HG02852 (cell line): Measurements from ENCODE around the gene NEK7.
A peak's percentile ranks its signal among the peaks of the same experiment; 100 is the strongest.
"Not testable (repeated sequence)": the region's sequence is repeated elsewhere in the genome, so short reads cannot be mapped to it uniquely, and the experiment has no call there.

ENCODE experiments used
- ATAC-seq: cut with Tn5 transposase; IDR thresholded peaks from one replicate; pipeline ENCODE4 v1.9.1; 2021; ENCODE audit warnings: mild to moderate bottlenecking, moderate library complexity; ENCODE audit not compliant: unreplicated experiment

The NEK7 gene

DNA sequence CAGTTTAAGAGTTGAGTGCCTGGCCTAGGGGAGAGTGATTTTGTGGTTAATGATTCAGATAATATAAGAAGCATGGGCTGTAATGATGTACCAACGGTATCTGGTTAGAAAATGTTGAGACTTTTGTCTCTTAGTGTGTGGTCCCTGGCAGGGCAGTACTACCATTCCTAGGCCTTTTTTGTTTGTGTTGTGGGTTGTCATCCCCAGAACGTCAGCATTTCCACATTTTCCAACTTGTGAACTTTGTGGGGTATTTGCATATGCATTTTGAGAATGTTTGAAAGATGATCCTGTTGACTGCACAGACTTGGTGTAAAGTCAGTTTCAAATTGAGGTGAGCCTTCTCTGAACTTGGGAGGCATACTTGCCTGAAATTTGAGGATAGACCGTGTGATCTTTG is 11.4 kb downstream of the NEK7 start:
- ATAC-seq = no peak

DNA sequence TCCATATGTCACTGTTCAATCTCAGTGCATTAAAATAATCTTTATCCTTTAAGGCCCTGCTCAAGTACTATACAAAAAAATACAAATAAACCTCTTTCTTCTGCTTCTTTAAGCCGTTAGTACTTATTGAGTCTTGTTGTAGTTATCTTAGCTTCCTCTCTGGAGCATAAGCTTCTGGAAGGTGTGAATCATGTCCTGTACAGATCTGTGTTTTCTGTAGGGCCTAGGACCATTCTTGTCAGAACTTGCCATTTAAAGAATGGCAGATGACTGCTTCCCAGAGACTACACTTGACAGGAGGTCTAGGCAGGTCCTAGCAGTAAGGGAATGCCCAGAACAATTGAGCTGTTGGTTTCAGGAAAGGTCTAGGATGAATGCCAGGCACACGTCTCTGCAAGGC is 12.9 kb downstream of the NEK7 start:
- ATAC-seq = no peak

- ATAC-seq = no peak
Observed at GRCh38 chr1:198171667-198172540, 15.1 kb downstream of the NEK7 start.

GRCh38 chr1:198173832-198174231 is 17.0 kb downstream of the NEK7 start:
- ATAC-seq = no peak

GRCh38 chr1:198174297-198174696 is 17.5 kb downstream of the NEK7 start:
- peak; percentile 46 for ATAC-seq

- ATAC-seq = peak; percentile 85
Observed at GRCh38 chr1:198175423-198176170, 18.8 kb downstream of the NEK7 start.

GRCh38 chr1:198176179-198176578 is 19.4 kb downstream of the NEK7 start:
- ATAC-seq = peak; percentile 5

DNA sequence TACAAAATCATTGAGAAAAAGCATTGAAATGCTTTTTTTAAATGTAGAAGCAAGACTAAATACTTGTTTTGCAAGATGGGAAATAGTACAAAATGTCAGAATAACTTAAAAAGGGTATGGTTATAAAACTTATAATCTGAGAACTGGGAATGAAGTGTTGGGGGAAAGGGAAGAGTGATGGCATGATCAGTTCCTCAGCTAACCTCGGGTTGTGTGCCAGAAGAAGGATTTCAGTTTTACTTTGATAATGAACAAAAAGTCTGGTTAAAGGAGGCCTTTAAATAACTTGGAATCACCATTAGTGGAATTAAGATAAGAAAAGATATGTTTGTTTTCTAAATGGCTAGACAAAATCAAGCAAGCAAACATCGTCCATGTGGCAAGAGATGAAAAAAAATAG is 20.7 kb downstream of the NEK7 start:
- ATAC-seq = no peak

GRCh38 chr1:198178615-198179014 is 21.8 kb downstream of the NEK7 start:
- no peak for ATAC-seq

- ATAC-seq = peak; percentile 46
Observed at GRCh38 chr1:198179556-198179981, 22.8 kb downstream of the NEK7 start.

- no peak for ATAC-seq
Observed at GRCh38 chr1:198183605-198184004, 26.8 kb downstream of the NEK7 start.

DNA sequence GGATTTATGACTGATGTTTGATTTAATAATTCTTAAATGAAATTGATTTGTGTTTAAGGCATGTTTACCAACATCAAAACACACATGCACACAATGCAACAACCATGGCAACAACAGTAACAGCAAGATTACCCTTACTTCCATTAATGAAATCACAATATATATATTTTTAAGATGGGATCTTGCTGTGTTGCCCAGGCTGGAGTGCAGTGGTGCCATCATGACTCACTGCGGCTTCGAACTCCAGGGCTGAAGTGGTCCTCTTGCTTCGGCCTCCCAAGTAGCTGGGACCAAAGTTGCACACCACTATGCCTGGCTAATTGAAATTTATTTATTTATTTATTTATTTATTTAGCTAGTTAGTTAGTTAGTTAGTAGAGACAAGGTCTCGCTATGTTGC is 27.7 kb downstream of the NEK7 start:
- no peak for ATAC-seq

GRCh38 chr1:198185146-198185545 is 28.3 kb downstream of the NEK7 start:
- no peak for ATAC-seq

DNA sequence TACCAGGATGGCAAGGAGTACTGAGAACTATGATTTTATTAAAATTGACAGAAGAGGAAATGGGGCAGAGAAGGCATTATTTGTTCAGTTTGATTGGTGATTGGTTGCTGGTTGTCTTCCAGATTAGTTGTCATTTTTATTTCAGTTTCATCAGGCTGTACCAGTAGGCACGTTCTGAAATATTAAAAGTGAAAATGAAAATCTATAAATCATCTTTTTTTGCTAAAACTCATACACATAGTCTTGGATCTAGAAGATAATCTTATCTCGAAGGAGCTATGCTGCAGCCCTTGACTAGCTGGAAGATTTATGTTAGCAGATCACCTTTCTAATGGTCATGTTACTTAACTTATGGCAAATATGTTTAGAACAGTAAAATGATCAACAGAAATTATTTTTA is 29.0 kb downstream of the NEK7 start:
- no peak for ATAC-seq

DNA sequence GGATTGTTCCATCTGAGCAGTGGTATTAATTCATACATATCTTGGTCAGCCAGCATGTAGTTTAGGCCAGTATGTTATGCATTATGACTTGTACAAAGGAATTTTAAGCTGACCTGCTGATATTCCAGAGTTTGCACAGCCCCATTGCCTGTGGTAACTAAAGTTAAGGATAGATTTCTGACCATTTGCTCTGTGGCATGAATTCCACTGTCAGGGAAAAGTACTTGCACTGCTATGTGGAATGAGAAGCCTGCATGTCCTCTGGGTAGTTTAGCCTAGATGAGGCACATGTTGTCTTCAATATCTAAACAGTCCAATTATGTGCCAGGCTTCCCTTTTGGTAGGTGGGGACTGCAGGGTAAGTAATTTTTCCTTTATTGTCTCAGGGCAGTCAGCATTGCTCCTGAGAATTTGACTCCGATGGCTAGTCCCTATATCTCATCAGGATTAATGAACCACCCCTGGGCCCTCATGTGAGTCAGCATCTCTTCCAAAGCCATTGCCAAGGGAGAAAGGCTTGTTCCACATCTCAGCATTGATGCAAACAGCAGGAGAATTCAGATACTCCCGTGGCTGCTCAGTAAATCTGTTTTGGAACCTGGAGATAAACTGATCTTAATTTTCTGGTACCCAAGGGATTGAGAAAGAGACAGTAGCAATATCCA is 30.2 kb downstream of the NEK7 start:
- no peak for ATAC-seq

GRCh38 chr1:198187973-198188588 is 31.3 kb downstream of the NEK7 start:
- peak; percentile 79 for ATAC-seq

DNA sequence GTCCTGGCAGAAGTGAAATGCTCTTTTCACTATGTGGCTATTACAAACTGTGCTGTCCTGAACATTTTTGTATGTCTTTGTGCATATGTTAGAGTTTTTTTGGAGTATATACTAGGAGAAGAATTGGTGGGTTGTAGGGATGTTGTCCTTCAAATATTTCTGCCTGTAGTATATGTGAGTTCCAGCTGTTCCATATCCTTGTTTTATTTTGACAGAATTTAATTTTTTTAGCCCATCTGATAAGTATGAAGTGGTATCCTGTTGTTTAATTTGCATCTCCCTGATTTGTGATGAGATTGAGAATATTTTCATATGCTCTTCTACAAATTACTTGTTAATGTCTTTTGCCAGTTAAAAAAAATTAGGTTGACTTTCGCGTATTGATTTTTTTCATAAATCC is 34.3 kb downstream of the NEK7 start:
- no peak for ATAC-seq

GRCh38 chr1:198193871-198194270 is 37.1 kb downstream of the NEK7 start:
- ATAC-seq = not testable (repeated sequence)

- no peak for ATAC-seq
Observed at GRCh38 chr1:198196630-198197029, 39.8 kb downstream of the NEK7 start.

DNA sequence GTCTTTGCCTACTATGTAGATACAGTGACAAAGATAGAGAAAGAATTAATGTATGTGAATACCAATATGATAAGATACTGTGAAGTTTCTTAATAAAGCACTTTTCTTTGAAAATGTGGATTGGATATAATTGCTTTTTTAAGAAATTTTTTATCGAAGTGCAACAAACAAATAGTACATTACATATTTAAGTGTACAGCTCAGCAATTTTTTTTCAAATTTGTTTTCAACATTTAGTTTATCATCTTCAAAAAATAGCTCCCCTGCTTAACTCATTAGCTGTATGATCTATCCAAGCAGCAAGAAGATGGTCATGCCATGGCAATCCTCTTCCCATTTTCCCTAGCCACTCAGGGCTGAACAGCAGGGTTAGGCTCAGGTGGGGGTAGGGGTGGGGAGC is 40.5 kb downstream of the NEK7 start:
- no peak for ATAC-seq

DNA sequence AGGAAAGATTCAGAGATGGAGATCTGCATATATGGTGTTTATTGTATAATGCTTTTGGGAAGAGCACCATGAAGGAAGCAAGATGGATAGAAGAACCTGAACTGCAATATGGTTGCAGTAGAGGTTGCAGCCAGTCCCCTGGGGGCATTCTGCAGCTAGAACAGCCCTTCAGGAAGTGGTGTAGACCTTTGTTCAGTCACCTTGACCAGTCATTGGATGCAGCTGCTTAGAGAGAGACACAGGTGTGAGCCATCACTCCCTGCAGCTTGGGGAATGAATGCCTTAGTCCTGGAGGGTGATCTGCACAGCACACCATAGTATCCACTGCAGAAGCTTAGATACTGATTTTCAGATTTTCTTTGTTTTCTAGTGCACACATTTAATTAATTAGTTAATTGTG is 42.3 kb downstream of the NEK7 start:
- ATAC-seq = peak; percentile 47
